ENCODE data around the gene SIRT5.

SIRT5 gene

DNA sequence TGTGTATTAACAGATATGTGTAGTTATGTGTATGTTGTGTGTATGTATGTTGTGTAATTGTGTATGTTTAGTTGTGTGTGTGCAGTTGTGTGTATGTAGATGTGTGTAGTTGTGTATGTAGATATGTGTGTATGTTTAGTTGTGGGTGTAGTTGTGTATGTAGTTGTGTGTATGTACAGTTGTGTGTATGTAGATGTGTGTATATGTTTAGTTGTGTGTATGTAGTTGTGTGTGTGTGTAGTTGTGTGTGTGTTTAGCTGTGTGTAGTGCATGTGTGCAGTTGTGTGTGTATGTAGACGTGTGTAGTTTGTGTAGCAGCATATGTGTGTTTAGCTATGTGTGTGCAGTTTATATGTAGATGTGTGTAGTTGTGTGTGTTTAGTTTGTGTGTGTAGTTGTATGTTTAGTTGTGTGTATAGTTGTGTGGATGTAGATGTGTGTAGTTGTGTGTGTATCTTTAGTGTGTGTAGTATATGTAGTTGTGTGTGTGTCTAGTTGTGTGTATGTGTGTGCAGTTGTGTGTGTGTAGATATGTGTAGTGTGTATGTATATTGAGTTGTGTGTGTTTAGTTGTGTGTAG is 16.3 kb downstream of the SIRT5 start:
- FAIRE-seq: no peak

DNA sequence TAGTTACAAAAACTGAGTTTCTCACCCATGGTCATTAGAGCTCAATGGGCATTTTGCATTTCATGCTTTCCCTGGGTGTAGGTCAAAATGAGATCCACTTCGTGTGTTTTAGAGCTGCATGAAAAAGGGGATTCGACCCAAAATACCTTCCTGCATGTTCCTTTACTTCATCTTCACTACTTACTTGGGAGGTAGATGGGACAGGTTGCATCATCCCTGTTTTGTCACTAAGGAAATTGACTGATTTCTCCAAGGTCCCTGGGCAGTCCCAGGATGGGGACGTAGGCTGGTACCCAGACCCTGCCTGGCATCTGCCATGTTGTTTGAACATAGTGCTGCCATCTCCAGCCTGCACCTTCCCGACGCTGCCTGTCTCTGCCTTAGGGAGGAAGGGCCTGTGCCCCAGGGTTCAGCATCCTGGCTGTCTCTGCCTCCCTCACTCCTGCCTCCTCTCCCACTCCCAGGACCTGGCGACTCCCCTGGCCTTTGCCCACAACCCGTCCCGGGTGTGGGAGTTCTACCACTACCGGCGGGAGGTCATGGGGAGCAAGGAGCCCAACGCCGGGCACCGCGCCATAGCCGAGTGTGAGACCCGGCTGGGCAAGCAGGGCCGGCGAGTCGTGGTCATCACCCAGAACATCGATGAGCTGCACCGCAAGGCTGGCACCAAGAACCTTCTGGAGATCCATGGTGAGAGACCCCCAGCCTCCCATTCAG is 17.0 kb downstream of the SIRT5 start:
- FAIRE-seq: no peak

DNA sequence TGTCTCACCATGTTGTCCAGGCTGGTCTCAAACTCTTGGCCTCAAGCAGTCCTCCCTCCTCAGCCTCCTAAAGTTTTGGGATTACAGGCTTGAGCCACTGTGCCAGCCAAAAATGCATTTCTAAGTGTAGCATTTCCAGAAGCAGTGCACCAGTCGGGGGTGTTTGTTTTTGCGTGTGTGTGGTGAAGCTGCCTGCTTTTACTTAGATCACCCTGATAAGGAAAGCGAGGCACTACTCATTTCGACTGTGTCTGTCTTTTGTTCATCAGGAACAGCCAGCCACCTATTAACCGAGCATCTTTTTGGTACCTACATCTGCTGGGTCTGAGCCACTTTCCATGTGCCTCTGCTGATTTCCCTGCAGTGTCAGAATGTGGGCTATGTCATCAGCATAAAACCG is 18.7 kb downstream of the SIRT5 start:
- no peak for FAIRE-seq

DNA sequence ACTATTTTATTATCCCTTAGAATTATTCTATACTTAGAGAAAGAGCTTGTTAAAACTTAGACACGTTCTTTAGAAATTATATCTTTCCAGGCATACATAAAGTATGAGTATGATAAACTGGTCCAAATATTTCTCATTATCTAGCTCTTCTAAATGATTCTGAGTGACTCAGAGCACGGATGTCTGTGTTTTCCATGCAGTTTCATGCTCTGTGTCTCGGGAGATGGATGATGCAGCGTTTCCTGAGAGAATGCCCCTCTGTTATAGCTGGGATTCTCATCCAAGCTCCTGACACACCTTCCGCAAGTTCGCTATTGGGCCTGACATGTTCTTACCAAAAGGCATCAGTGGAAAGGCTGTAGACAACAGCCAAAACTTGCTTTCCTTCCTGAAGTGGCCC is 19.3 kb downstream of the SIRT5 start:
- no peak for FAIRE-seq

DNA sequence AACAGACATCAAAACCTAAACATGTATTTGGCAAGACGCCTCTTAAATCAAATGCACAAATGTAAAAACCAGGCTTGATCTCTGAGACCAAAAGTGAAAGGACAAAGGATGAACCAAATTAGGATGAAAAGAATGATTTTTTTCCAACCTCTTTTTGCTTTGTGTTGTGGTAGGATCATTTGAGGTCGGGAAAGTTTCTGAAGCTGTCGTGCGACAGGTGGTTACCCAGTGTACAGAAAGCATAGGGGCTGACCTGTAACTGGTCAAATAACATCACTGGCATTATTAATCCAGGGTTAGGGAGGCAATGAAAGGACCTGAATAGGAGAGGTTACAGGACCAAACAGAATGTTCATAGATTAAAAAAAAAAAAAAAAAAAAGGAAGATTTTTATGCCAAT is 22.7 kb downstream of the SIRT5 start:
- no peak for FAIRE-seq

DNA sequence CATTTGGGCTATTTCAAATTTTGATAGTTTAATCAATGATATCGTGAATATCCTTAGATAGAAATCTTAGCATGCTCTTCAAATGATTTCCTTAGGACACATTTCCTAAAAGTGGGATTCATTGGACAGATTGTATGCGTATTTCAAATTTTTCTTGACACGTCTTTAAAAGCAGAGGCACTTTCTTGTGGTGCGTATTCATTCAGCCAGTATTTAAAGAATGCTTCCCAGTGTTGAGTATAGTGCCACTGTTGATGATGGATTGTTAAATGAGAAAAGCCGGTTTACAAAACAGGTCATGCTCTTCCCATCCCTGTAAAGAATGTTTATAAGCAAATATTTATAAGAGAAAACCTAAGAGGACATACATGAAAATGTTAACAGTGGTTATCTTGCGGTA is 25.6 kb downstream of the SIRT5 start:
- FAIRE-seq: no peak

DNA sequence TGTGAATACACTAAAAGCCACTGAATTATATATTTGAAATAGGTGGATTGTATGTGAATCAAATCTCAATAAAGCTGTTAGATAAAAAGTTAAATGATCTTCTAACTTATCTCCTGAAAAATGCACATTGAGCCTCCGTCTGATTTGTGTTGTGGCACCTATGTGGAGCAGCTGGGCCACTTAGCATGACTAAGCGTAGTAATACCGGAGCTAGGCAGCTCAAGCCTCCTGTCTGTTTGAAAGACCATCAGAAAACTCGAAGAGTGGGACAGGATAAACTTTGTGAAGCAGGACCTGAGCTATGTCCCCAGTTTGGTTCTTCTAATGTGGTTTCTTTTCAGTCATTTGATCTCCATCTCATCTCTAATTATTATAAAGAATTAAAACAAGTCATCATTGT is 29.7 kb downstream of the SIRT5 start:
- no peak for FAIRE-seq

DNA sequence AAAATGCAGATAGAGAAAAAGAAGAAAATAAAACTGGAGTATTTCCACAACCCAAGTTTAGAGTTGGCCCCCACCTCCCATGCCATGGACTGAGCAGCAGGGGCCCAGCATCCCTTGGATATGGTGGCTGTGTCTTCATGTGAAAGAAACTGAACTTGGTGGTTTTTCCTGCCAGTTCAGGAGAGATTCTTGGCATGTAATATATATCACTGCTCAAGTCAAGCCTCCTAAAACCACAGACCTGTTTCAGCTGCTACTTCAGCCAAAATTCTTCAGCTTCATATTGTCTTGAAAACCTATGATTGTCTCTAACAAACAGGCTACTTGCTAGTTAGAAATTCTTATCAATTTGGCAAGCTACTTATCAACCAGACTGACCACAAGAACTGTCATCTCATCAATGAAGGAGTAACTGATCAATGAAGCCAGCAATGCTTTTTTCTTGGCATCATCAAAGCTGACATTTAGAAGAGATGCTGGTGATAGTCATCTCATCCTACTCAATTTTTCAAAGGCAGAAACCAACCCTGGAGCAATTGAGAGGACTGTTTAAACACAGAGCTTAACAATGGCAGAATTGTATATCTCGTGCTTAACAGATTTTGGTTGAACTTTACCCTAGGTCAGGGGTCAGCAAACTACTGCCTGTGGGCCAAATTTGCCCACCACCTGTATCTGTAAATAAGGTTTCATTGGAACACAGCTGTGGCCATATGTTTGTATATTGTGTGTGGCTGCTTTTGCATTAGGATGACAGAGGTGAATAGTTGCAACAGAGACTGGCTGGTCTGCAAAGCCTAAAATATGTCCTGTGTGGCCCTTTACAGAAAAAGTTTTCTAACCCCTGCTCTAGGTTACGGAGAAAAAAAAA is 30.4 kb downstream of the SIRT5 start:
- no peak for FAIRE-seq

DNA sequence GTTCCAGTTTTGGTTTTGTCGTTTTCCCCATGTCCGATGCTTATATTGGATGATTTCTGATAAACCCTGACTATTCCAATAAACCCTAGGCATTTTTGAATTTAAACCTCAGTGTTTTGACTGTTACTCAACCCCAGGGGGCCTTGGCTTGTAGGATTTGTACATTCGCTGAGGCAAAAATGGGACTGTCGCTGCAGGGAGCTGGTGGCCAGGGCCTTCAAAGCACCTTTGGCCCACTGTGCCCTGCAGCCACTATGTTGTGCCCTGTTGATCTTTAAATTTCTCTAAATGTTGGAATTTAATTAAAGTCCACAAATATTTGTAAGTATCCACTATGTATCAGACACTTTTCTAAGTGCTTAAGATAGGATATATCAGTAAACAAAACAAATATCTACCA is 31.2 kb downstream of the SIRT5 start:
- no peak for FAIRE-seq

DNA sequence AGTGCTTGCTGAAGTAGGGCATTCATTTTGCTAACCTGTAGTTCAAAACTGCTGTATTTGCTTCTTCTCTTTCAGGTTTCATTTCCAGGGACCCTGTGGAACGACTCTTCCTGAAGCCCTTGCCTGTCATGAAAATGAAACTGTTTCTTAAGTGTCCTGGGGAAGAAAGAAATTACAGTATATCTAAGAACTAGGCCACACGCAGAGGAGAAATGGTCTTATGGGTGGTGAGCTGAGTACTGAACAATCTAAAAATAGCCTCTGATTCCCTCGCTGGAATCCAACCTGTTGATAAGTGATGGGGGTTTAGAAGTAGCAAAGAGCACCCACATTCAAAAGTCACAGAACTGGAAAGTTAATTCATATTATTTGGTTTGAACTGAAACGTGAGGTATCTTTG is 37.3 kb downstream of the SIRT5 start:
- no peak for FAIRE-seq

DNA sequence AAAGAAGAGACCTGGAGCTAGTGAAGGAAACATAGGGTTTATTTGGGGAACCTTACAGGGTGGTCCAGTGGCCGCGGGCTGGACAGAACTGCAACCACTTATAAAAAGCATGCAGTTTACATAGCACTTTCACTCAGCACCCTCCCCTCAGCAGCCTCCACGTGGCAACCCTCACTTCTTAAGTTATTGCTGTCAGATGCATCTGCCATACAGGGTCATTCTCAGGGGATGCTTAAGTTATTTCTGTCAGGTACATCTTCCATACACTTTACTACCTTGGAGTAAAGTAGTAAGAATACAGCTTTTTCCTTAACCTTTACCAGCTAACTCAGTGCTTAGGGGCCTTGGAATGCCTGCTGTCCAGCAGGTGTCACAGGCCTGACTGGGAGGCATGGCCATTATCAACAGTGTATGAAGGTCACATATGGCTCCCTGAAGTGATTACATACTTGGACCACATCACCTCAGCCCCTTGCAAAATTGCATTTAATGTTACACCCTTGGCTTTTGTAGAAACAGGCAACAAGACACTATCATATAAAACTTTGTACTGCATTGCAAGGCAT is 38.7 kb downstream of the SIRT5 start:
- no peak for FAIRE-seq

DNA sequence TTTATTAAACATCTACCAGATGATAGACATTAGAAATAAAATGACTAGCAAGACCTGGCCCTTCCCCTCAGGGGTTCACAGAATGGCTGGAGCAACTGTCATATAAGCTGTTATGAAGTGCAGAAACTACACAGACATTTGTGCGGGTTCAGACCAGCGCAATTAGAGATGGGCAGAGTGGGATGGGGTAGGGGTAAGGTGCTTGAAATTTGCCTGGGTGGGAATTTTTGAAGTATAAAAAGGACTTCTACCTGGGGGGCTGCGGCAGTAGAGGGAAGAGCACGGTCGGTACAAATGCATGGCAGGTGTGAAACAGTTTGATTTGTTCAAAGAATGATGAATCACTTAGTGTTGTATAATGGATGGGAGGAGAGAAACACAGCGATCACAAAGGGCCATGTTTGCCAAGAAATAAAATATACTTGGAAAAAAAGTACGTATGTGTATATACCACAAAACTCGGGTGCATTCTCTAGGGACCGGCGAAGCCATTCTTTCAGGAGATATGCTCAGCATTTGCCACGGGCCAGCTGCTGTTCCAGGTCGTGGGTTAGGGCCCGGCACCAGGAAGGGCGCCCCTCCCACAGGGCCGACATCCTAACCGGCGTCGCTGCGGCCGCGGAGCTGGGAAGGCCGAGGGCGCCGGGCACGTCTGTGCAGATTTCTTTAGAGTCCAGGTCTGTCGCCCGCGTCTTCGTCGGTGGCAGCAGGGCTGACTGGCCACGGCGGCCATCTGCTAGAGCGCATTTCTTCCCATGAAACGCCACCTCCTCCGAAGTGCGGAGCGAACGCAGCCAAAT is 39.9 kb downstream of the SIRT5 start:
- FAIRE-seq: no peak

DNA sequence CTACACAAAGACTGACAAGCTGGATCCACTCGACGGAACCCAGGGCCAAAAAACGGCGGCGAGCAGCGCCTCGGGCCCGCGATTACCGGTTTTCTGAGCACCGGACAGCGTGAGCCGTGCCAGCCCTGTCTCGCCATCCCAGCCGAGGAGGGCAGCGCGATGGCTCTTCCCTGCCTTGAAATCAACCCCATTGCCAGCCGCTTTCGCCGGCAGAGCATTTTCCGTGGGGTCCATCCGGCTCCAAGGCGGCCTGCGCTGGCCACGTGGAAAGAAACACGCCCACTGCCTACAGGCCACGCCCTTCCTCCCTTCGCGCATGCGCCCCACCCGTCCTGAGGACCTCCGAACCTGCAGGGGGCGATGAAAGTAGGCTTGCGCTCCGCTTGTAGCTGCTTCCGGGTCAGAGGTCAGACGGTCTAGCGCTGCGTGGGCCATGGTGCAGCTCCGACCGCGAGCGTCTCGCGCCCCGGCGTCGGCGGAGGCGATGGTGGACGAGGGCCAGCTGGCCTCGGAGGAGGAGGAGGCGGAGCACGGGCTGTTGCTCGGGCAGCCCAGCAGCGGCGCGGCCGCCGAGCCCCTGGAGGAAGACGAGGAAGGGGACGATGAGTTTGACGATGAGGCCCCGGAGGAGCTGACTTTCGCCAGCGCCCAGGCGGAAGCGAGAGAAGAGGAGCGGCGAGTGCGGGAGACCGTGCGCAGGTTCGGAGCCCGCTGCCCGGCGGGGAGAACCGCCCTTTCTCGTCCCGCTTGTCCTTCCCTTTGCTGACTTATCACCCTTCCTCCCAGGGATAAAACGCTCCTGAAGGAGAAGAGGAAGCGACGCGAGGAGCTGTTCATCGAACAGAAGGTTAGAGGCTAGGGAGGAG is 40.8 kb downstream of the SIRT5 start, which contains the start of gene NOL7:
Gene NOL7, plus strand, starts transcription at position 410 of the 866 bp plus-strand sequence. Its CDS starts 24 bp downstream, at position 434.
- no peak for FAIRE-seq

DNA sequence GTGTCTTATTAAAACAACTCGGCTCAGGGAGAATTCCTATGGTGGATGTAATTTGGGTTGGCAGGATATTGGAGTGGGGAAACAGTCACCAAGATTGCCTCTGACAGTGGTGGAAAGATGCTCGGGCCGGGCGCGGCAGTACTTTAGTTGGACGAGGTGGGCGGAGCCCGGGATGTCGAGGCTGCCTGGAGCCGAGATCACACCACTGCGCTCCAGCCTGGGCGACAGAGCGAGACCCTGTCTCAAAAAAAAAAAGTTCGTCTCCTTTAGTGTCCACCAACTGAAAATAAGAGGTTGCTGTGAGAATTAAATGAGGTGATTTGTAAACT is 41.4 kb downstream of the SIRT5 start:
- no peak for FAIRE-seq

DNA sequence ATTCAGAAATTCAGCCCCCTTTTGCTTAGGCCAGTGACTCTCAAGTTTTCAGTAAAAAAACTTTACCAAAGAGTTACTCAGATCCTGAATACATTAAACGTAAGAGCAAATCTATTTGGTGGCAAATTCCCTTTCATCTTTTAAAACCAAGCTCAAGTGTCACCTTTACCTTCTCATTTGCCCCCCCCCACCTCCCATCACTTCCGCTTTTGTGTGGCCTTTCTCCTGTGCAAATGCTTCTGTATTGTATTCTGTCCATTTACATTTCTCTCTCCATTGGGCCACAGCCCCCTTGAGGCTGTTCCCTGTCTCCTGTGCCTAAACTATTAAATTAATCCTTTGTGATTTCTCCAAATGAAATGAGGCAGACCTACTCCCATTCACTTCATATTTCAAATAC is 42.7 kb downstream of the SIRT5 start:
- FAIRE-seq: no peak

DNA sequence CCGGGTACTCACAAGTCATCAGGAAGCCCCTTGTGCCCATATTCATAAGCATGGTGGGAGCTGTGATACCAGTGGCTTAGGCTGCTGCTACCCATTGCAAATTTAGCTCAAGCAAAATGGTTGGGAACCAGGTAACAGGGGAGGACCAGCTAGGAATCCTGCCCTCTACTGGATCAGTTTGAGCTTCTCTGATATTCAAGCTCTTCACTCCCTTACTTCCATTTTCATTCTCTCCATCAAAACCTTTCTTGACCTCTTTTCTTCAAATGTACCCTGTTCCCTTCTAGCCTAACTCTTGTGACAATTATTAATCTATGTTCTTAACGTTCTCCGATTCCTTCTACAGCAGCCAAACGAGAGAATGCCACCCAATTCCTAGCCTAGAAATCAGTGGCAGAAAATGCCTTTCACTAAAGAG is 50.5 kb downstream of the SIRT5 start:
- FAIRE-seq: no peak

DNA sequence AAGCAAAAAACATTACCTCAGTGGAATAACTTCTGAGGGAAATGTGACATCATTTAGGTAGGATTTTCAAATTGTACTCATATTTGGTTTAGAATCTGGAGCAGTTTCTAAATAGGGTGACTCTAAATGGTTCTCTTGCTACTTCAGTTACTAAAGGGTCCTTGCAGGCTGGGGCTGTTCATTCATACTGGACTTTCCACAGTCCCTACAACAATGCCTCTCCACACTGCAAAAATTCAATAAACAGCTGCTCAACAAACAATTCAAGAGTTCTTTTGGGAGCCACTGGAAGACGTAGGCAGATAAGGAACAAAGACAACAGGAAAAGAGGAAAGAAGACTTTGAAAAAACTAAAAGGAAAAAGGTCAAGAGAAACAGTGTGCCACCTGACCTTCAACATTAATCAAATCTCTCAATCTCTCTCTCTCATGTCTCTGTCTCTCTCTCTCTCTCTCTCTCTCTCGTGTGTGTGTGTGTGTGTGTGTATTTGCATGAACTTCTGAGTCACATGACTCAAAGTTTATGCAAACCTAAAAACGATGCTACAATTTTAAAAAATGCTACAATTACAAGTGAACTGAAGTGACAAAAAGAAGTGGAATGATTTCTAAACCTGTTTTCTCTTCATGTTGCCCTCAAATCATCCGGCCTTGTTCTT is 55.2 kb downstream of the SIRT5 start:
- no peak for FAIRE-seq

DNA sequence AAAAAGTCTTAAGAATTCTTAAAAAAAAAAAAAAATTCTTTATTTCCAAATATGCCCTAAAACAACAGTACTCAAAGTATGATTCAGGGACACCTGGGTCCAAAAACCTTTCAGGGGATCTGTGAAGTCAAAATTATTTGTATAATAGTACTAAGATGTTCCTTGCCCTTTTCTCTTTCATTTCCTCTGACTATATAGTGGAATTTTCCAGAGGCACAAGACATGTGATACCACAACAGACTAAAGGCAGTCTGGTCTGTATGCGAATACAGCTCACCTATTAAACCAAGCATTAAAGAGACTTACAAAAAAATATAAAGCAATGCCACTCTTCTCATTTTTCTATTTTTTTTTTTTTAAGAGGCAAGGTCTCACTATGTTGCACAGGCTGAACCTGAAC is 56.1 kb downstream of the SIRT5 start:
- no peak for FAIRE-seq

DNA sequence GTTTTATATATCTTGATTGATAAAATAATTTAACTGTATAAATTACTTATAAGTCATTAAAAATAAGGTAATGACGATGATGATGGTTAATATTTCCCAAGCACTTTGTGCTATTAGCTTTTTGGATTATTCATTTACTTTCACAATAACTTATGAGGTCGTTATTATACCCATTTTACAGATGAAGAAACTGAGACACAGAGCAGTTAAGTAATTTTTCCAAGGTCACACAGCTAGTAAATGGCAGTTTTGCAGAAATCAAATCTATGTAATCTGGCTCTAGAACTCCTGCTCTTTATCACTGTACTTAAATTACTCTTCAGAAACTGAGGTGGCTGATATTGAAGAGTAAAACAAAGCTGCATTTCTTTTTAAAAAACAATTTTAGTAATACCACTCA is 58.9 kb downstream of the SIRT5 start:
- FAIRE-seq: no peak

DNA sequence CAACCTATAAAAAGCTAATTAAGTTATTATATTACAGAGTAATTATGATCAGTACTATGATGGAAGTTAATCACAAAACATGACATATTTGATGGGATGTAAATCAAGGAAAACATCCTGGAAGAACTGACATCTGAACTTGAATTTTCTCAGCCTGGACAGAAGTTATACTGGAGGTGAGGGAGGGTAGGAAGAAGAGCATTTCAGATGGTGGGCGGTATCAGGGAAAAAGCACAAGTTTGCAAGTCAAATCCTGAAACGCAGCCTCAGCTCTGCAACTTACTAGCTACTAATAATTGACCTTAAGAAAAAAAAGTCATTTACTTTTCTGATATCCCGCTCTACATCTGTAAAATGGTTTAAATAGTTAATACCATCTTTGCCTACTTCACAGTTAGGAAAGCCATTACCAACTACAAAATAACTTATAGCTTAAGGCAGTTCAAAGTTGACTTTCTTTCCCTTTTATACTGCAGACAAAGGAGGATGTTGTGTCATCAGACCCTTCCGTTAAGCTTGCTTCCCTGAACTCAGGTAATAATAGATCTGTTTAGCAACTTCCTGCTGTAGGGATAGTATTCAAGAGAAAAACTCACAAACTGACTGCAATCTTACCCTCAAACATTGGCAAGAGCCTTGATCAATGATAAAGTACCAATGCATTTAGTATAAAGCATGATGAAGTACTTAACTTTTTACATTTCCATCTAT is 61.7 kb downstream of the SIRT5 start:
- FAIRE-seq: no peak

DNA sequence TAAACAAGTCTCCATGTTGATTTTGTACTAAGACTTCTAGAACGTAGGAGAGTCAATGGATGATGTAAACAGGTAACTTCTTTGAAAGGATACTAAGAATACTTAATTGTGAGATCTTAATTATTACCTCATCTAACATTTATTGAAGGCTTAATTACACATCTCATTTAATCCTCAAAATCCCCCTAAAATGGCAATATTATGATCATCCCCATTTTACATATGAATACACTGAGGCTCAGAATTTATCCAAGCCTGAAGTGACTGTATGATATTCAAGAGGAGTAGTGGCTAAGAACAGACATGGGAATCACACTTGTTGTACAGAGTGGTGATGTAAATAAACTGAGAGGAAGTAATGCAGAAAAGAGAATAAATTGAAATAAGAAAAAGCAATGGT is 63.6 kb downstream of the SIRT5 start:
- no peak for FAIRE-seq
